ENCODE measurements around the gene LPAR6. TPM values are rescaled to one million over a fixed set of nuclear protein-coding genes. Genes with fewer than 3 reads are reported as not detected.
"Not testable (repeated sequence)": the region's sequence is repeated elsewhere in the genome, so short reads cannot be mapped to it uniquely, and the experiment has no call there.

The LPAR6 gene
- polyA plus RNA-seq, 3 donors: 37.9 to 50.6 (median 41.3) TPM

- not testable (repeated sequence) for DNase-seq (ENCODE audit: extremely low read depth in 1 of 11, low read depth in 9 of 11, low spot score in 4 of 11)
These were observed 13.9 kb upstream of the LPAR6 start for GRCh38 chr13:48426755-48427298.

GRCh38 chr13:48426052-48426451, 13.1 kb upstream of the LPAR6 start:
- DNase-seq (ENCODE audit: extremely low read depth in 1 of 11, low read depth in 9 of 11, low spot score in 4 of 11): no peak

GRCh38 chr13:48424212-48424611, 11.3 kb upstream of the LPAR6 start:
- DNase-seq (ENCODE audit: extremely low read depth in 1 of 11, low read depth in 9 of 11, low spot score in 4 of 11): no peak

GRCh38 chr13:48422003-48422402, 9.1 kb upstream of the LPAR6 start:
- not testable (repeated sequence) for DNase-seq (ENCODE audit: extremely low read depth in 1 of 11, low read depth in 9 of 11, low spot score in 4 of 11)

DNA sequence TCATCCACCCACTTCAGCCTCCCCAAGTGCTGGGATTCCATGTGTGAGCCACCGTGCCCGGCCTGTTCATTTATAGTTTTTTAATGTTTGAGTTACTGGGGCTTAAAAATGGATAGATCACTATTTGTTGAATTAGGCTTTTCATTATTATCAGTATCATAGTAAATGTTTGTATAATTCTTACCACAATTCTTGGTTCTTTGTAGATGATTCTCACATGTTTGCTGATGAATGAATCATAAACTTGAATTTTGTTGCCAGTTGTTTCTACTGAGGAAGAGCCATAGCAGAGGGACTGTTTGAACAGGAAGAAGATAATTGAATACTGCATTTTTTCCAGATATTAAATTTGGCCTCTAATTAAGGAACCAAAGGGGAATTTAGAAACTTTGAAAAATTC, 2.6 kb upstream of the LPAR6 start:
- no peak for DNase-seq (ENCODE audit: extremely low read depth in 1 of 11, low read depth in 9 of 11, low spot score in 4 of 11)

GRCh38 chr13:48414501-48414900, 1.6 kb upstream of the LPAR6 start:
- DNase-seq (ENCODE audit: extremely low read depth in 1 of 11, low read depth in 9 of 11, low spot score in 4 of 11): no peak

- DNase-seq (ENCODE audit: extremely low read depth in 1 of 11, low read depth in 9 of 11, low spot score in 4 of 11): peak in 1 of 11 donors; percentile 51
These were observed 927 bp downstream of the LPAR6 start for GRCh38 chr13:48411841-48412531.

GRCh38 chr13:48411147-48411794, 1.6 kb downstream of the LPAR6 start:
- DNase-seq (ENCODE audit: extremely low read depth in 1 of 11, low read depth in 9 of 11, low spot score in 4 of 11): peak in 1 of 11 donors; percentile 44

- DNase-seq (ENCODE audit: extremely low read depth in 1 of 11, low read depth in 9 of 11, low spot score in 4 of 11): no peak
These were observed 2.7 kb downstream of the LPAR6 start for GRCh38 chr13:48410199-48410598.

- DNase-seq (ENCODE audit: extremely low read depth in 1 of 11, low read depth in 9 of 11, low spot score in 4 of 11): no peak
These were observed 7.0 kb downstream of the LPAR6 start for GRCh38 chr13:48405875-48406274.

DNA sequence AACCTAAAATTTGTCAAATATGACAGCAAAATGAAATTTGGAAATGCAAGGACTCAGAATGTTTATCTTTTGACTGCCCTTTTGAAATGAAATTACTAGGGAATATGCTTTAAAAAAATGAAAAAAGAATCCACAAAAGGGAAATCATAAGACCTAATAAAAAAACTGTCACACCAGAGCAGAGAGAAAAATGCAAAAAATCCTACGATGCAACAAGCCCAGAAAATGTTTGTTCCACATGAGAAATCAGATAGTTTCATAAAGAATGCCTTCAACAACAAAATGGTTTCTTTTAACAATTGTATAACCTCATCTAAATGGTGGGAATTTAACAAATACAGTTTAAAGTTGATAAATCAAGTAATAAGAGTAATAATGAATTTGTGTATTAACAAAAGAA, 8.0 kb downstream of the LPAR6 start:
- DNase-seq (ENCODE audit: extremely low read depth in 1 of 11, low read depth in 9 of 11, low spot score in 4 of 11): no peak

- no peak for DNase-seq (ENCODE audit: extremely low read depth in 1 of 11, low read depth in 9 of 11, low spot score in 4 of 11)
These were observed 9.0 kb downstream of the LPAR6 start for GRCh38 chr13:48403913-48404312.

DNA sequence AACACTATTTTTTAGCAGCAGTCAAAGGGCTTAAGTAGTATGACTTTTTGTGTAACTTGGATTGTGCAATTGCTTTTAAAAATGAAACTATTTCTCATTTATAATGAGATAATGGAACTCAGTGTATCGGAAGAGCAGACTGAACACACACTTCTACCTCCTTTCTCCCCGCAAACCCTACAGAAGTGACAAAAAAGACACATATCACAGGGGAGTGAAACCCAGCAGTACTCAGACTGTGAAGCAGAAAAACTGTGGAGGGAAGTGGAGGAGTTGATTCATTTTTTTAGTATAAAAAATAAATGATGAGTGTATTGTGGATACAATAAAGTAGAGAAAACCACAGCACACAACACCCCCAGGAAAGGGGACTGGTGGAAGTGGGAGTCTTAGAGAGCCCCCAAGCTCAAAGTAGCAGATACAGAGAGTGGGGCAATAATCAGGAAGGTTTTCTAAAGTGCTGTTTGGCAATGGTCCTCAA, 9.7 kb downstream of the LPAR6 start:
- no peak for DNase-seq (ENCODE audit: extremely low read depth in 1 of 11, low read depth in 9 of 11, low spot score in 4 of 11)

- no peak for DNase-seq (ENCODE audit: extremely low read depth in 1 of 11, low read depth in 9 of 11, low spot score in 4 of 11)
These were observed 10.5 kb downstream of the LPAR6 start for GRCh38 chr13:48402325-48402932.

DNA sequence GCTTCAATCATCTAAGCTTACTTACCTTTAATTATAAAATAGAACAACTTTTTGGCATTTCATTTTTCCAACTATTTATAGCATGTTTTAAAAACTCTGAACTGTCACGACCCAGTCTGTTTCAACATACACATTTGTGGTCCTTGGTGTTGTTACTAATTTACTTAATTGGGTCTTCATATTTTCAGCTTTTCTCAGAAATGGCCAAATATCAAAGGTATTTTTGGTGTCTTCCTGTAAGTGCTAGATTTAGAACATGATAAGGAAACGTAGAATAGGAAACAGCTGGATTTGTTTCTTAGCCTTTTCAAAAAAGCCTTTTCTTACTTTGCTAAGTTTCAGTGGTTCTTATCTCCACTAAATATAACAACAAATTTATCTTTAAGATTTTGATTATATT, 11.4 kb downstream of the LPAR6 start:
- DNase-seq (ENCODE audit: extremely low read depth in 1 of 11, low read depth in 9 of 11, low spot score in 4 of 11): no peak

DNA sequence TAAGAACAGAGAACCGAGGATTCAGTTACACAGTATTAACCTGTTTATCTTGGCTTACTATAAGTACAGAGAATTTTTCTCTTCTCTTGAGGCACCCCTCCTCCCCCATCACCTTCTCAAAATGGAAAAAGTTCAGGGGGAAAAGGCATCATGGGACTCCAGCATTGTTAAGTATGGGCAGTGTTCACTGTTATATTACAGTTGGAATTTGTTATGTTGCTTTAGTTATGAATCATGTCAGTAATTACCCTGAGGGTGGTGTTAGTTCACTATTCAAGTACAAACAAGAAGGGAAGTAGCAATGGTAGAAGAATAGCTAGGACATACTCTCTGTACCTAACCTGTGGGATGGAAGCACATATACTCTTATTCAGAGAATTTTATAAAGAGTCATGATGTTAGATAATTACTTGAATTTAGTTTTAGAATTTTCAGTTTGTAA, 12.0 kb downstream of the LPAR6 start:
- no peak for DNase-seq (ENCODE audit: extremely low read depth in 1 of 11, low read depth in 9 of 11, low spot score in 4 of 11)

DNA sequence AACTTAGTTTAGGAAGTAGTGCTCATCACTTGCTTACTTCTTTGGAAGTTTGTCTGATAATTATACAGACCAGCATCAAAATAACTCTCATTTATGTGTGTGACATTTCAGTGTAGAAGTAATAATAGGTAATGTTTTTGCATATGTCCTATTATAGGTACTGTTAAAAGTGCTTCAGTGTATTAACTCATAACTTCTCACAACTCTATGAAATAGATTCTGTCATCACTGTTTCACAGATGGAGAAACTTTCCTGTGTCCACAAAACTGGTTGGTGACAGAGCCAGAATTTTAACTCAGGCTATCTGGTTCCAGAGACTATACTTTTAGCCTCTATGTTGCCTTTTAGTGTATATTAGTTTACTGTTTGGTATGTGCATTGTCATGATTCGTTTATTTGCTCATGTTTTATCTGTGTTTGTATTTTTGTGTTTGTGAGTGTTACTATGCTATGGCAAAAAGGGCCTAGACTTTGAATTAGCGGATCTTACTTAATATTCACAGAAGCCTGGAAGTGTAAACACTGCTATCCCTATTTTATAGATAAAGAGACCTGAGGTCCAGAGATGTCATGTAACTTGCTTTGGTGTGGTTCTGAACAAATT, 12.7 kb downstream of the LPAR6 start:
- DNase-seq (ENCODE audit: extremely low read depth in 1 of 11, low read depth in 9 of 11, low spot score in 4 of 11): no peak

DNA sequence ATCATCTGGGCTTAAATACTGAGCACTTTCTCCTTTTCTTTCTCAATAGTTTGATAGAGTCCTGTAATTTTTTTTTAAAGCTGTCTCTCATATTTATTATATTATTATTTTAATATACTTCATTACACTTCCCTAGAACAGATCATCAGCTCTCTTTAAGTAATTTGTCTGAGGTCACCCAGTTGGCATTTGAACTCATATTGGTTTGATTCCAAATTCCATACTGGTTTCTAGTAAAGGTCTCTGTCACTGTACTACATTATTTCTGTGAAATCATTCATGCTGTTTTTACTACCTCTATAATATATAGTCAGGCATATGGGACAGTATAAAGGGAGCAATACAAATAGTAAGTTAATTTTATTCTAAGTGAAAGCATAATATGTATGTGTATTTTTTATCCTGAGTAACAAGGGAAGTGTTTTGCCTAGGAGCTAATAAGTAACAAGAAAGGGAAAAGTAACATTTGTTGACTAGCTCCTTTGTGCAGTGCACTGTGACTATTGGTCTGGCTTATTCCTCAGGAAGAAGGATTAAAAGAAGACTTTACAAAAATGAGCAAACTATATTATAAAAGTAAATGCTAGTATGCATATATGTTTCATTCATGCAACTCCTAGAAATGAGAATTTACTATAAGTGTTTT, 14.3 kb downstream of the LPAR6 start:
- DNase-seq (ENCODE audit: extremely low read depth in 1 of 11, low read depth in 9 of 11, low spot score in 4 of 11): no peak

DNA sequence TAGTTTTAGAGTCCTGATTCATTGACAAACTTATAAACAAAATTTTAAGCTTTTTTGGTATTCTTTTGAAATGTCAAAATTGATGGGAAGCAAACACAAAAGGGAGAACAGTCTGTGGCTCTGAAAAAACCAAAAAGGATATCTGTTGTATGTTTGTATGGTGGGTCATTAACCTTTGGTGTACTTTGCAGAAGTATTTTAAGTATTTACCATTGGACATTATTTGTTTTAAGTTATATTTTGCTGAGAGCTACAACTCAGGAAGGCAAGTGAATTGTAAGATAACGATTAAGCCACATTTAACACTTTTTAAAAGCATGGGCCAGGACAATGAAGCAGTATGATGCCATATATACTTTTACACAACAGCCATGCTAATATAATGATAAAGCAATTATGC, 15.2 kb downstream of the LPAR6 start:
- no peak for DNase-seq (ENCODE audit: extremely low read depth in 1 of 11, low read depth in 9 of 11, low spot score in 4 of 11)
